ENCODE data around the gene EXD2.

Gene EXD2

DNA sequence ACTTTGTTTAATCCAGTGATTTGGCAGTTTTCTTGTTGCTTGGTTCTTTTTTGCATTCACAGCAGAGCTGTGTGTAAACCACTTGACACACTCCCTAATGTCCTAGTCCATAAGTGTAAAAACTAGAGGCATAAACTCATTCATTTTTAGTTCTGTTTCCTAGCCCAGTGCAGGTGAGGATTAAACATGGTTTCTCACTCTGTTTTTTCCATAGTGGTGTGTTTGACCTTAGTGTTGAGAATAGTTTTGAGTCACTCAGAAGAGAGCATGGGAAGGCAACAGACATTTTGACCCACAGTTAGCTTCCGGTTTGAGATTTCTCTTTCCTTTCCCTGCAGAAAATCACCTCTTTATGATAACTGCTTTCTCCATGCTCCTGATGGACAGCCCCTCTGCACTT, 44.4 kb downstream of the EXD2 start:
- H3K4me3 ChIP-seq (ENCODE audit: severe bottlenecking): no peak overlapping the region
- no peaks in the 10 kb centered on the region for H3K27me3 ChIP-seq (ENCODE audit: insufficient read depth, poor library complexity, severe bottlenecking)
- no peaks in the 10 kb centered on the region for H3K4me1 ChIP-seq (ENCODE audit: insufficient read depth, poor library complexity, severe bottlenecking)
- DNase-seq (ENCODE audit: low spot score) (no peak), ATAC-seq (ENCODE audit: low read depth) (no peak)
- no peak overlapping the region for H3K27ac ChIP-seq (ENCODE audit: poor library complexity, severe bottlenecking)
- peaks cover 77% of the 10 kb centered on the region for H3K36me3 ChIP-seq (ENCODE audit: low read depth)
- H3K9me3 ChIP-seq (ENCODE audit: severe bottlenecking): no peaks in the 10 kb centered on the region
- TF ChIP-seq, protein P1, sequence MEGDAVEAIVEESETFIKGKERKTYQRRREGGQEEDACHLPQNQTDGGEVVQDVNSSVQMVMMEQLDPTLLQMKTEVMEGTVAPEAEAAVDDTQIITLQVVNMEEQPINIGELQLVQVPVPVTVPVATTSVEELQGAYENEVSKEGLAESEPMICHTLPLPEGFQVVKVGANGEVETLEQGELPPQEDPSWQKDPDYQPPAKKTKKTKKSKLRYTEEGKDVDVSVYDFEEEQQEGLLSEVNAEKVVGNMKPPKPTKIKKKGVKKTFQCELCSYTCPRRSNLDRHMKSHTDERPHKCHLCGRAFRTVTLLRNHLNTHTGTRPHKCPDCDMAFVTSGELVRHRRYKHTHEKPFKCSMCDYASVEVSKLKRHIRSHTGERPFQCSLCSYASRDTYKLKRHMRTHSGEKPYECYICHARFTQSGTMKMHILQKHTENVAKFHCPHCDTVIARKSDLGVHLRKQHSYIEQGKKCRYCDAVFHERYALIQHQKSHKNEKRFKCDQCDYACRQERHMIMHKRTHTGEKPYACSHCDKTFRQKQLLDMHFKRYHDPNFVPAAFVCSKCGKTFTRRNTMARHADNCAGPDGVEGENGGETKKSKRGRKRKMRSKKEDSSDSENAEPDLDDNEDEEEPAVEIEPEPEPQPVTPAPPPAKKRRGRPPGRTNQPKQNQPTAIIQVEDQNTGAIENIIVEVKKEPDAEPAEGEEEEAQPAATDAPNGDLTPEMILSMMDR (IDR thresholded peaks at IDR 0.05; ENCODE audit: poor library complexity, severe bottlenecking): no peak

- no peaks in the 10 kb centered on the region for H3K9me3 ChIP-seq (ENCODE audit: severe bottlenecking)
- TF ChIP-seq, protein P1 (IDR thresholded peaks at IDR 0.05; ENCODE audit: poor library complexity, severe bottlenecking): no peak
- peaks cover 71% of the 10 kb centered on the region for H3K36me3 ChIP-seq (ENCODE audit: low read depth)
- ATAC-seq (ENCODE audit: low read depth) (no peak), DNase-seq (ENCODE audit: low spot score) (no peak)
- no peaks in the 10 kb centered on the region for H3K27me3 ChIP-seq (ENCODE audit: insufficient read depth, poor library complexity, severe bottlenecking)
- H3K4me1 ChIP-seq (ENCODE audit: insufficient read depth, poor library complexity, severe bottlenecking): no peaks in the 10 kb centered on the region
- H3K27ac ChIP-seq (ENCODE audit: poor library complexity, severe bottlenecking): no peak overlapping the region
- H3K4me3 ChIP-seq (ENCODE audit: severe bottlenecking): no peak overlapping the region
These were observed 45.8 kb downstream of the EXD2 start for GRCh38 chr14:69237142-69237541.

DNA sequence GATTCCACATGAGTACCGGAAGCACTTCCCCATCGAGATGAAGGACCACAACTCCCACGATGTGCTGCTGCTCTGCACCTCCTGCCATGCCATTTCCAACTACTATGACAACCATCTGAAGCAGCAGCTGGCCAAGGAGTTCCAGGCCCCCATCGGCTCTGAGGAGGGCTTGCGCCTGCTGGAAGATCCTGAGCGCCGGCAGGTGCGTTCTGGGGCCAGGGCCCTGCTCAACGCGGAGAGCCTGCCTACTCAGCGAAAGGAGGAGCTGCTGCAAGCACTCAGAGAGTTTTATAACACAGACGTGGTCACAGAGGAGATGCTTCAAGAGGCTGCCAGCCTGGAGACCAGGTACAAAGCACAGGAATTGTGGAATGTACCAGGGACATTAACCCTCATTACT, 46.3 kb downstream of the EXD2 start:
- Histone ChIP-seq H3K4me3 (ENCODE audit: severe bottlenecking) (no peak overlapping the region), H3K27ac (ENCODE audit: poor library complexity, severe bottlenecking) (no peak overlapping the region), H3K4me1 (ENCODE audit: insufficient read depth, poor library complexity, severe bottlenecking) (no peaks in the 10 kb centered on the region), H3K9me3 (ENCODE audit: severe bottlenecking) (no peaks in the 10 kb centered on the region), H3K27me3 (ENCODE audit: insufficient read depth, poor library complexity, severe bottlenecking) (no peaks in the 10 kb centered on the region), H3K36me3 (ENCODE audit: low read depth) (peaks cover 70% of the 10 kb centered on the region)
- DNase-seq (ENCODE audit: low spot score) (no peak), ATAC-seq (ENCODE audit: low read depth) (no peak)
- TF ChIP-seq, protein P1 (IDR thresholded peaks at IDR 0.05; ENCODE audit: poor library complexity, severe bottlenecking): no peak

DNA sequence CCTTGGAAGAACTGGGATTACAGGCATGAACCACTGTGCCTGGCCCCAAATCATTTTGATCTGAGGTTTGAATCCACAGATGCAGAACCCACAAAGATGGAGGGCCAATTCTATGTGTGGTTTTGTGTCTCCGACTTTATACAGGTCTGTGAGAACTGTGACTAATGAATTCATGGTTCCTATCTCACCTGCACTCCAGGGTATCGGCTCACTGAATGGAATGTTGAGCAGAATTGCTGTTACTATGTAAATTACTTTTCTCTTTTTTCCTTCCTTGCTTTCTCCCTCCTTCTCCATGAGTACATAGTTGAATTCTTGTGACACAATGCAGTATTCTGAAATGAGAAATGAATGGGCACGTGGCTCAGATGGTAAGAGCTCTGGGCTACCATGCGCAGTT, 47.6 kb downstream of the EXD2 start:
- Histone ChIP-seq H3K36me3 (ENCODE audit: low read depth) (peaks cover 65% of the 10 kb centered on the region), H3K27me3 (ENCODE audit: insufficient read depth, poor library complexity, severe bottlenecking) (no peaks in the 10 kb centered on the region), H3K4me1 (ENCODE audit: insufficient read depth, poor library complexity, severe bottlenecking) (no peaks in the 10 kb centered on the region), H3K9me3 (ENCODE audit: severe bottlenecking) (no peaks in the 10 kb centered on the region), H3K4me3 (ENCODE audit: severe bottlenecking) (no peak overlapping the region), H3K27ac (ENCODE audit: poor library complexity, severe bottlenecking) (no peak overlapping the region)
- no peak for ATAC-seq (ENCODE audit: low read depth)
- DNase-seq (ENCODE audit: low spot score): no peak
- TF ChIP-seq, protein P1 (IDR thresholded peaks at IDR 0.05; ENCODE audit: poor library complexity, severe bottlenecking): no peak

- H3K27ac ChIP-seq (ENCODE audit: poor library complexity, severe bottlenecking): no peak overlapping the region
- H3K9me3 ChIP-seq (ENCODE audit: severe bottlenecking): no peaks in the 10 kb centered on the region
- ATAC-seq (ENCODE audit: low read depth): no peak
- H3K27me3 ChIP-seq (ENCODE audit: insufficient read depth, poor library complexity, severe bottlenecking): no peaks in the 10 kb centered on the region
- TF ChIP-seq, protein P1 (IDR thresholded peaks at IDR 0.05; ENCODE audit: poor library complexity, severe bottlenecking): no peak
- peaks cover 48% of the 10 kb centered on the region for H3K36me3 ChIP-seq (ENCODE audit: low read depth)
- DNase-seq (ENCODE audit: low spot score): no peak
- H3K4me1 ChIP-seq (ENCODE audit: insufficient read depth, poor library complexity, severe bottlenecking): no peaks in the 10 kb centered on the region
- H3K4me3 ChIP-seq (ENCODE audit: severe bottlenecking): no peak overlapping the region
These were observed 49.4 kb downstream of the EXD2 start for GRCh38 chr14:69240527-69241173.
